WTC11 (cell line): Measurements from ENCODE around the gene ITPK1. TPM values are rescaled to one million over a fixed set of nuclear protein-coding genes. Genes with fewer than 3 reads are reported as not detected.

Source experiments
- ATAC-seq: fragments of 200-7000 bp; cut with Tn5 transposase; 2 replicates; pipeline ENCODE4 v1.10.0; 2021; ENCODE audit warnings: mild to moderate bottlenecking, moderate library complexity
- CTCF ChIA-PET: fragments of 300-600 bp; sonication (Branson Sonifier 250); formaldehyde crosslinking; loops from one replicate; lab custom pipeline; 2021; ENCODE audit warnings: antibody characterized with exemption; lab: Charles Lee
- POLR2A ChIA-PET: fragments of 350-600 bp; sonication (Branson Sonifier 250); formaldehyde crosslinking; loops from one replicate; lab custom pipeline; 2021; ENCODE audit warnings: antibody characterized with exemption; lab: Charles Lee
- DNase-seq: peaks from one replicate; pipeline ENCODE4 v3.0.0; 2021; ENCODE audit warnings: low spot score
- H3K27ac Mint-ChIP-seq: 2 replicates; pipeline ENCODE4 v1.8.0; 2021; ENCODE audit warnings: mixed read lengths
- H3K27me3 Mint-ChIP-seq: 2 replicates; pipeline ENCODE4 v1.8.0; 2021; ENCODE audit warnings: low read depth, mild to moderate bottlenecking, moderate library complexity, mixed read lengths
- H3K36me3 Mint-ChIP-seq: 2 replicates; pipeline ENCODE4 v1.8.0; 2021; ENCODE audit warnings: mixed read lengths
- H3K4me1 Mint-ChIP-seq: 2 replicates; pipeline ENCODE4 v1.8.0; 2022; ENCODE audit warnings: mixed read lengths
- H3K4me3 Mint-ChIP-seq: 2 replicates; pipeline ENCODE4 v1.8.0; 2021; ENCODE audit warnings: mild to moderate bottlenecking, moderate library complexity, mixed read lengths
- H3K9me3 Mint-ChIP-seq: 2 replicates; pipeline ENCODE4 v1.8.0; 2021; ENCODE audit warnings: mixed read lengths
- ATF6 ChIP-seq: sonication (generic); formaldehyde crosslinking; IDR thresholded peaks from 2 replicates; pipeline ENCODE4 v1.8.1; 2023; ENCODE audit warnings: mild to moderate bottlenecking, missing genetic modification reagents
- CDX4 ChIP-seq: fragments of 250-450 bp; sonication (Bioruptor Pico); IDR thresholded peaks from 2 replicates; pipeline ENCODE4 v1.9.0; 2021; ENCODE audit warnings: moderate library complexity, mild to moderate bottlenecking, inconsistent platforms, borderline replicate concordance
- CREM ChIP-seq: sonication (generic); formaldehyde crosslinking; IDR thresholded peaks from 2 replicates; pipeline ENCODE4 v1.8.1; 2022; ENCODE audit warnings: mild to moderate bottlenecking, missing genetic modification reagents, moderate library complexity
- CTCF ChIP-seq: fragments of 200-600 bp; IDR thresholded peaks from 2 replicates; pipeline ENCODE4 v1.8.0; 2022; ENCODE audit warnings: antibody characterized with exemption
- E2F1 ChIP-seq: sonication (generic); formaldehyde crosslinking; IDR thresholded peaks from 2 replicates; pipeline ENCODE4 v1.8.0; 2022; ENCODE audit warnings: mild to moderate bottlenecking, missing genetic modification reagents
- ERG ChIP-seq: fragments of 250-450 bp; sonication (Bioruptor Pico); IDR thresholded peaks from 2 replicates; pipeline ENCODE4 v1.8.0; 2021; ENCODE audit warnings: mild to moderate bottlenecking
- FOXJ3 ChIP-seq: sonication (generic); formaldehyde crosslinking; IDR thresholded peaks from 2 replicates; pipeline ENCODE4 v1.9.0; 2021; ENCODE audit warnings: missing genetic modification reagents, mild to moderate bottlenecking, borderline replicate concordance
- FOXP1 ChIP-seq: sonication (generic); formaldehyde crosslinking; IDR thresholded peaks from 2 replicates; pipeline ENCODE4 v1.8.0; 2022; ENCODE audit warnings: missing genetic modification reagents, mild to moderate bottlenecking, moderate library complexity, borderline replicate concordance
- IRF2 ChIP-seq: sonication (generic); formaldehyde crosslinking; IDR thresholded peaks from 2 replicates; pipeline ENCODE4 v1.8.0; 2022; ENCODE audit warnings: low read depth, missing genetic modification reagents, borderline replicate concordance
- NFATC4 ChIP-seq: fragments of 250-450 bp; sonication (Bioruptor Pico); IDR thresholded peaks from 2 replicates; pipeline ENCODE4 v1.9.0; 2021; ENCODE audit warnings: mild to moderate bottlenecking
- NFE2L1 ChIP-seq: sonication (generic); formaldehyde crosslinking; IDR thresholded peaks from 2 replicates; pipeline ENCODE4 v1.8.1; 2023; ENCODE audit warnings: missing genetic modification reagents
- RORB ChIP-seq: fragments of 250-450 bp; sonication (Bioruptor Pico); IDR thresholded peaks from 2 replicates; pipeline ENCODE4 v1.9.0; 2021; ENCODE audit warnings: mild to moderate bottlenecking
- SMAD3 ChIP-seq: sonication (generic); formaldehyde crosslinking; IDR thresholded peaks from 2 replicates; pipeline ENCODE4 v1.8.0; 2022; ENCODE audit warnings: missing genetic modification reagents, mild to moderate bottlenecking, borderline replicate concordance
- TCF7 ChIP-seq: sonication (generic); formaldehyde crosslinking; IDR thresholded peaks from 2 replicates; pipeline ENCODE4 v1.8.0; 2022; ENCODE audit warnings: mild to moderate bottlenecking, low read depth, missing genetic modification reagents, moderate library complexity
- TP53 ChIP-seq: sonication (generic); formaldehyde crosslinking; IDR thresholded peaks from 2 replicates; pipeline ENCODE4 v1.8.1; 2023; ENCODE audit warnings: mild to moderate bottlenecking, missing genetic modification reagents
- ZNF121 ChIP-seq: sonication (generic); formaldehyde crosslinking; IDR thresholded peaks from 2 replicates; pipeline ENCODE4 v1.8.0; 2023; ENCODE audit warnings: missing genetic modification reagents
- ZNF138 ChIP-seq: sonication (generic); formaldehyde crosslinking; conservative IDR thresholded peaks from 2 replicates; pipeline ENCODE4 v1.8.1; 2022; ENCODE audit warnings: mild to moderate bottlenecking, moderate library complexity, missing genetic modification reagents
- ZNF423 ChIP-seq: fragments of 250-450 bp; sonication (Bioruptor Pico); IDR thresholded peaks from 2 replicates; pipeline ENCODE4 v2.1.2; 2022; ENCODE audit warnings: mild to moderate bottlenecking, moderate library complexity
- ZNF512 ChIP-seq: sonication (generic); formaldehyde crosslinking; IDR thresholded peaks from 2 replicates; pipeline ENCODE4 v1.8.1; 2022; ENCODE audit warnings: missing genetic modification reagents, borderline replicate concordance
- ZNF671 ChIP-seq: fragments of 250-450 bp; sonication (Bioruptor Pico); IDR thresholded peaks from 2 replicates; pipeline ENCODE4 v1.8.0; 2021; ENCODE audit warnings: mild to moderate bottlenecking
- total RNA-seq: library from RNA; stranded (reverse); gene quantifications from 3 replicates; pipeline ENCODE4 v1.2.3, GENCODE V29; 2021

Gene ITPK1
- total RNA-seq, 1 experiment from 2014 or later, result 144 TPM

- no peak for DNase-seq
- Mint-ChIP-seq H3K27me3 (peaks cover 12% of the 10 kb centered on the region), H3K4me1 (no peaks in the 10 kb centered on the region), H3K9me3 (no peaks in the 10 kb centered on the region), H3K27ac (no peak overlapping the region), H3K36me3 (no peaks in the 10 kb centered on the region), H3K4me3 (no peak overlapping the region)
- POLR2A ChIA-PET, result no interaction called here
- TF ChIP-seq RORB (no peak), ZNF671 (CRISPR knock-in tag) (no peak), IRF2 (CRISPR knock-in tag) (no peak), E2F1 (CRISPR knock-in tag) (no peak), NFE2L1 (CRISPR knock-in tag) (no peak), CREM (CRISPR knock-in tag) (no peak), ZNF512 (no peak), TP53 (CRISPR knock-in tag) (no peak), ZNF423 (CRISPR knock-in tag) (no peak), SMAD3 (CRISPR knock-in tag) (no peak), ERG (CRISPR knock-in tag) (no peak), ATF6 (CRISPR knock-in tag) (no peak), FOXP1 (CRISPR knock-in tag) (no peak), TCF7 (CRISPR knock-in tag) (no peak), CDX4 (no peak), ZNF138 (CRISPR knock-in tag) (no peak), CTCF (no peak), ZNF121 (CRISPR knock-in tag) (no peak), NFATC4 (no peak), FOXJ3 (CRISPR knock-in tag) (no peak)
- ATAC-seq, result no peak
- CTCF ChIA-PET, result interaction anchor here (1.1 to 1.6 kb wide), 2 partner anchors 21 to 276 kb away, joined by 3 read pairs; partner anchors contain the start of genes GON7 and UBR7
Observed at GRCh38 chr14:92930737-92931602, 184.8 kb downstream of the ITPK1 start.
